Duodenal mucosa (tissue), 2 donors: ENCODE results near the gene YPEL2.
A peak's percentile ranks its signal among the peaks of the same experiment; 100 is the strongest.

Experiments
- H3K27ac ChIP-seq: one replicate; pipeline ENCODE4 v1.7.0; 2013; ENCODE audit warnings: low read depth, low read length
- H3K27me3 ChIP-seq, 2 donors: one replicate each; pipeline ENCODE4 v1.7.0; 2013; ENCODE audit warnings: low read length in 2 of 2, control low read depth in 1 of 2; ENCODE audit not compliant: insufficient read depth in 2 of 2, control insufficient read depth in 1 of 2
- H3K36me3 ChIP-seq, 2 donors: one replicate each; pipeline ENCODE4 v1.7.0; 2013; ENCODE audit warnings: low read length in 2 of 2, control low read depth in 1 of 2; ENCODE audit not compliant: insufficient read depth in 2 of 2, control insufficient read depth in 1 of 2
- H3K4me1 ChIP-seq, 2 donors: one replicate each; pipeline ENCODE4 v1.7.0; 2013; ENCODE audit warnings: low read length in 2 of 2, control low read depth in 1 of 2; ENCODE audit not compliant: insufficient read depth in 2 of 2, control insufficient read depth in 1 of 2
- H3K4me3 ChIP-seq, 2 donors: one replicate each; pipeline ENCODE4 v1.7.0; 2013; ENCODE audit warnings: low read length in 2 of 2, low read depth in 1 of 2
- H3K9ac ChIP-seq, 2 donors: one replicate each; pipeline ENCODE4 v1.7.0; 2013; ENCODE audit warnings: low read length in 2 of 2, low read depth in 1 of 2
- H3K9me3 ChIP-seq, 2 donors: one replicate each; pipeline ENCODE4 v1.7.0; 2013; ENCODE audit warnings: low read length in 2 of 2, control low read depth in 1 of 2; ENCODE audit not compliant: control insufficient read depth in 1 of 2

YPEL2 gene

GRCh38 chr17:59367657-59368045 lies 36.2 kb downstream of the YPEL2 start:
- no peak overlapping the region for H3K9ac ChIP-seq
- no peak overlapping the region for H3K4me3 ChIP-seq
- no peaks in the 10 kb centered on the region for H3K27me3 ChIP-seq
- no peaks in the 10 kb centered on the region for H3K9me3 ChIP-seq
- no peak overlapping the region for H3K27ac ChIP-seq
- H3K4me1 ChIP-seq, result peaks cover 69 to 78% of the 10 kb centered on the region in 2 donors
- peaks cover 0 to 2% of the 10 kb centered on the region in 2 donors for H3K36me3 ChIP-seq

GRCh38 chr17:59368218-59368857 lies 36.9 kb downstream of the YPEL2 start:
- H3K4me3 ChIP-seq, result no peak overlapping the region
- H3K4me1 ChIP-seq, result peaks cover 73 to 83% of the 10 kb centered on the region in 2 donors
- no peak overlapping the region for H3K9ac ChIP-seq
- no peaks in the 10 kb centered on the region for H3K9me3 ChIP-seq
- peak overlapping the region; percentile 26 for H3K27ac ChIP-seq
- no peaks in the 10 kb centered on the region for H3K36me3 ChIP-seq
- H3K27me3 ChIP-seq, result no peaks in the 10 kb centered on the region

GRCh38 chr17:59369031-59369975 lies 37.8 kb downstream of the YPEL2 start:
- Histone ChIP-seq H3K27me3 (no peaks in the 10 kb centered on the region), H3K9ac (no peak overlapping the region), H3K4me3 (no peak overlapping the region), H3K36me3 (no peaks in the 10 kb centered on the region), H3K27ac (peak overlapping the region; percentile 26), H3K4me1 (peaks cover 83 to 92% of the 10 kb centered on the region in 2 donors), H3K9me3 (no peaks in the 10 kb centered on the region)

- peaks cover 76 to 92% of the 10 kb centered on the region in 2 donors for H3K4me1 ChIP-seq
- H3K27ac ChIP-seq, result peak overlapping the region; percentile 71
- no peaks in the 10 kb centered on the region for H3K27me3 ChIP-seq
- peak overlapping the region; percentile 15 to 20 for H3K9ac ChIP-seq
- H3K36me3 ChIP-seq, result no peaks in the 10 kb centered on the region
- H3K9me3 ChIP-seq, result no peaks in the 10 kb centered on the region
- H3K4me3 ChIP-seq, result peak overlapping the region in 1 of 2 donors; percentile 32
These were observed 39.3 kb downstream of the YPEL2 start for GRCh38 chr17:59370593-59371299.

GRCh38 chr17:59371416-59372100 lies 40.1 kb downstream of the YPEL2 start:
- Histone ChIP-seq H3K27ac (peak overlapping the region; percentile 71), H3K4me1 (peaks cover 68 to 84% of the 10 kb centered on the region in 2 donors), H3K36me3 (no peaks in the 10 kb centered on the region), H3K9me3 (no peaks in the 10 kb centered on the region), H3K27me3 (no peaks in the 10 kb centered on the region), H3K4me3 (peak overlapping the region in 1 of 2 donors; percentile 32), H3K9ac (peak overlapping the region; percentile 15 to 20)

GRCh38 chr17:59372138-59372751 lies 40.8 kb downstream of the YPEL2 start:
- Histone ChIP-seq H3K27me3 (no peaks in the 10 kb centered on the region), H3K4me3 (peak overlapping the region in 1 of 2 donors; percentile 23), H3K9me3 (no peaks in the 10 kb centered on the region), H3K36me3 (no peaks in the 10 kb centered on the region), H3K9ac (peak overlapping the region in 1 of 2 donors; percentile 38), H3K4me1 (peaks cover 62 to 79% of the 10 kb centered on the region in 2 donors), H3K27ac (peak overlapping the region; percentile 71)

GRCh38 chr17:59373882-59374495 lies 42.5 kb downstream of the YPEL2 start:
- Histone ChIP-seq H3K9ac (no peak overlapping the region), H3K9me3 (no peaks in the 10 kb centered on the region), H3K4me1 (peaks cover 62 to 72% of the 10 kb centered on the region in 2 donors), H3K36me3 (no peaks in the 10 kb centered on the region), H3K27ac (peak overlapping the region; percentile 66), H3K27me3 (no peaks in the 10 kb centered on the region), H3K4me3 (no peak overlapping the region)

GRCh38 chr17:59374612-59375011 lies 43.2 kb downstream of the YPEL2 start:
- H3K27me3 ChIP-seq, result no peaks in the 10 kb centered on the region
- peak overlapping the region; percentile 17 for H3K27ac ChIP-seq
- H3K9me3 ChIP-seq, result no peaks in the 10 kb centered on the region
- H3K4me1 ChIP-seq, result peaks cover 64 to 70% of the 10 kb centered on the region in 2 donors
- H3K4me3 ChIP-seq, result no peak overlapping the region
- no peaks in the 10 kb centered on the region for H3K36me3 ChIP-seq
- H3K9ac ChIP-seq, result no peak overlapping the region

- Histone ChIP-seq H3K4me1 (peaks cover 62 to 64% of the 10 kb centered on the region in 2 donors), H3K9me3 (no peaks in the 10 kb centered on the region), H3K27ac (no peak overlapping the region), H3K36me3 (no peaks in the 10 kb centered on the region), H3K27me3 (no peaks in the 10 kb centered on the region), H3K4me3 (no peak overlapping the region), H3K9ac (no peak overlapping the region)
These were observed 44.4 kb downstream of the YPEL2 start for GRCh38 chr17:59375857-59376256.
